Fibroblast of pulmonary artery (primary cell): Measurements from ENCODE around the gene FCER2.

Source experiments
- DNase-seq: peaks from one replicate; pipeline ENCODE4 v3.0.0-alpha.2; 2010; ENCODE audit warnings: low read depth
- H3K4me3 ChIP-seq: replicated peaks from 2 replicates; pipeline ENCODE4 v1.5.1; 2011; ENCODE audit warnings: low read depth, mild to moderate bottlenecking, control low read depth, low read length, moderate library complexity
- CTCF ChIP-seq: IDR thresholded peaks from 2 replicates; pipeline ENCODE4 v1.5.1; 2011; ENCODE audit warnings: mild to moderate bottlenecking, control low read depth, low read length, inconsistent platforms; ENCODE audit errors: missing control alignments

The FCER2 gene

DNA sequence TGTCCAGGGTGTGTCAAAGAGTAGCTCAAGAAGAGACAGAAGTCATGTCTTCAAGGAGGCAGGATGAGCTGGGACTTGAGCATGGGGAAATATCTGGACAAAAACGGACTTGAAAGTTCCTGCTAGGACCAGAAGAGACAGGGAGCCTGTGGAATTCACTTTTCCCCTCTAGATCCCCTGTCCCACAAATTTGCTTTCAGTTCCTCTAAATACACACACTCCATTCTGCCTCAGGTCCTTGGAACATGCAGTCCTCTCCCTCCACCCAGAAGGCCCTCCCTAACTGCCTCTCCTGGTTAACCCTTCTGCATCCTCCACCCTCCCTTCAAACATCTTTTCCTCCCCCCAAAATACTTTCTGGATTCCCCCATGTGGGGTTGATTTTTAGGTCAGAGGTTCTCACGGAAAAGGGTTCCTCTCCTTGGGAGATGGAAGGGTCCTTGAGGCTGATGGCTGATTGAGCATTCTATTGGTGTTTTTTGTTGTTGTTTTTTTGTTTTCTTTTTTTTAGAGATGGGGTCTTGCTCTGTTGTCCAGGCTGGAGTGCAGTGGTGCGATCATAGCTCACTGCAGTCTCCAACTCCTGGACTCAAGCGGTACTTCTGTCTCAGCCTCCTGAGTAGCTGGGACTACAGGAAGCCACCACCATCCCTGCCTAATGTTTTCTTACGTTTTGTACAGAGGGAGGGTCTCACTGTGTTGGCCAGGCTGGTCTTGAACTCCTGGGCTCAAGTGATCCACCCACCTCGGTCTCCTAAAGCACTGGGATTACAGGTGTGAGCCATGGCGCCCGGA lies 40.0 kb downstream of the FCER2 start:
- no peak overlapping the region for H3K4me3 ChIP-seq
- DNase-seq: no peak
- no peak for TF ChIP-seq CTCF

DNA sequence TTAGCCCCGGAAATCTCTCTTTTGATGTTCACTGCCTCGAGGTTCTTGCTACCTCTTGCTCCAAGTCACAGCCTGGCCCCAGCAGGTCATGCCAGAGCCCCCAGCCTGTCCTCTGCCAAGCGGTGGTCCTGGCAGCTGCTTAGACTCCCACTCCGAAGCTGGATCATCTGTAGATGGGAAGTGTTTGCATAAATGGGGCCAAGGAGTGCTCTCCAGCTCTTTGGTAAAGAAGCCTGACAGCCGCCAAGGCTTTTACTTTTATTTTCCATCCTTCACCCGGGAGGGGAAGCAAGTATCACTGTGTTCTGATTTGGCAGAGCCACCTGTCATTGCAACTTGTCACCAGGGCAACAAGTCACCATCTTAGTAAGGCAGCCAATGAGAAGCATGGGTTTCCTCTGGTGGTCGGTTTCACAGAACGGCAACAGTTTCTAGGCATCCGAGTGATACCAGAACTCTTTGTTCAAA lies 43.7 kb downstream of the FCER2 start:
- no peak for DNase-seq
- no peak for TF ChIP-seq CTCF
- H3K4me3 ChIP-seq: no peak overlapping the region

DNA sequence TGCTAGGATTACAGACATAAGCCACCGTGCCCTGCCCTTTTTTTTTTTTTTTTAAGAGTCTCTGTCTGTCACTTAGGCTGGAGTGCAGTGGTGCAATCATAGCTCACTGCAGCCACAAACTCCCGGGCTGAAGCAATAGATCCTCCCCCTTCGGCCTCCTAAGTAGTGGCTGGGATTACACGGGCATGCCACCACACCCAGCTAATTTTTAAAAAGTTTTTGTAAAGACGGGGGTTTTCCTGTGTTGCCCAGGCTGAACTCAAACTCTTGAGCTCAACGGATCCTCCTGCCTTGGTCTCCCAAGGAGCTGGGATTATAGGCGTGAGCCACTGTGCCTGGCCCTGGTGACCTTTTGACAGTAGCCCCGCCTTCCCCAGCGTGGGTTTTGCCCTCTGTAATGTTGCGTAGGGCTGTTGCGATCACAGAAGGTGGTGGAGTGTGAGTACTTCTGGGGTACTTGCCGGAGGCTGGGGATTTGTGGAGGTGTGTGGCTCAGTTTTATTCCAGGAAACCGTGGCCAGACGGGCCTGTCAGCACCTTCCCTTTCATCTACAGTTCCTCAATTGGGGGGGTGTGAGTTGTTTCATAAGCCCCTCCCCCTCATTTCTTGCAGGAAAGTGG lies 44.7 kb downstream of the FCER2 start:
- no peak overlapping the region for H3K4me3 ChIP-seq
- no peak for TF ChIP-seq CTCF
- DNase-seq: no peak

- no peak for DNase-seq
- no peak for TF ChIP-seq CTCF
- no peak overlapping the region for H3K4me3 ChIP-seq
Observed at GRCh38 chr19:7655581-7655980, 46.4 kb downstream of the FCER2 start.

- TF ChIP-seq CTCF: no peak
- DNase-seq: no peak
- no peak overlapping the region for H3K4me3 ChIP-seq
Observed at GRCh38 chr19:7654401-7654800, 47.5 kb downstream of the FCER2 start.

DNA sequence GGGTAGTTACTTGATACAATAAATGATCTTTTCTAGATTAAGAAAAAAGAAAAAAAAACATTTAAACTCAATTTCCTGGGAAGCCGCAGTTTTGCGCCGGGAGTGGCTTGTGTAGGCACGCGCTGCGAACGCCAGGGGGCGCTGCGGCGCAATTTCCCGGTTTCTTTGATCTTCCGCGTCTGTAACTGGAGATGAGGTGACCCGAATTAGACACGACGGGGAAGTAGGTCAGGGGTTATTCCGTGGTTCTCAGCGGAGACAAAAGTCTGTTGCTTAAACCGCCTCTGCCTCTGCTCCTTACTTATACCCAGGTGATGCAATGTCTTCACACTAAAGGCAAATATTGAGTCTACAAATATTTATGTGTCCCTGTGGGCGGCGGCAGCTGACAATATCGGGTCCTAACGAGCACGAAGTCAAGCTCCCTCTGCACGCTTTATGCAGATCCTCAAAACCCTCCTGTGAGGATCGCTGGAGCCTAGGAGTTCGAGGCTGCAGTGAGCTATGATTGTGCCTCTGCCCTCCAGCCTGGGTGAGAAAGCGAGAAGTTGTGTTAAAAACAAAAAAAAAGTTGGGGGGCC lies 49.8 kb downstream of the FCER2 start:
- TF ChIP-seq CTCF: peak; percentile 96
- DNase-seq: peak; percentile 71
- H3K4me3 ChIP-seq: peak overlapping the region; percentile 19
